H1 (cell line): ENCODE measurements around the gene CD300H. TPM values are rescaled to one million over a fixed set of nuclear protein-coding genes. Genes with fewer than 3 reads are reported as not detected.

Experiments
- GABPA ChIP-seq: IDR thresholded peaks from 2 replicates; pipeline ENCODE4 v1.6.1; 2011; ENCODE audit warnings: mild to moderate bottlenecking, low read length, moderate library complexity, borderline replicate concordance; ENCODE audit not compliant: insufficient read depth
- MAFK ChIP-seq: IDR thresholded peaks from 2 replicates; pipeline ENCODE4 v1.6.1; 2012; ENCODE audit warnings: low read depth, mild to moderate bottlenecking, improper control_type of control experiment, low read length
- SRF ChIP-seq: IDR thresholded peaks from 2 replicates; pipeline ENCODE4 v1.6.1; 2011; ENCODE audit warnings: mild to moderate bottlenecking, low read depth, low read length, moderate library complexity
- TEAD4 ChIP-seq: IDR thresholded peaks from 2 replicates; pipeline ENCODE4 v1.6.1; 2012; ENCODE audit warnings: low read depth, low read length, inconsistent platforms, mixed read lengths
- polyA plus RNA-seq, 7 experiments: library from polyadenylated mRNA; depleted of rRNA in 3 of 7; stranded (reverse) in 5 of 7; unstranded in 2 of 7; fragments of >200 nt in 5 of 7; fragments of 200-250 nt in 2 of 7; gene quantifications; 1 replicate in 5 of 7; 2 replicates in 1 of 7; 4 replicates in 1 of 7; pipeline versions ENCODE4 v1.2.1 to v1.2.3, GENCODE V29; 2011 to 2013; ENCODE audit warnings: missing spikeins in 2 of 7, mixed read lengths in 2 of 7
- total RNA-seq: library from RNA; stranded (reverse); fragmentation: NEBNext Ultra II Directional; extraction: Animal tissue kit (Norgen Biotek cat#: 25700); gene quantifications from 2 replicates; pipeline ENCODE4 v1.2.1, GENCODE V29; 2021
- TF ChIP-seq, protein P1 (sequence below): IDR thresholded peaks from 2 replicates; pipeline ENCODE4 v1.6.1; 2011; ENCODE audit warnings: low read depth, mild to moderate bottlenecking, low read length; ENCODE audit not compliant: insufficient read depth

The CD300H gene
- total and polyA plus RNA-seq, 2 of the 8 experiments (the other 6 are each of a cell fraction or from before 2014, with no cell fraction given) = not detected

DNA sequence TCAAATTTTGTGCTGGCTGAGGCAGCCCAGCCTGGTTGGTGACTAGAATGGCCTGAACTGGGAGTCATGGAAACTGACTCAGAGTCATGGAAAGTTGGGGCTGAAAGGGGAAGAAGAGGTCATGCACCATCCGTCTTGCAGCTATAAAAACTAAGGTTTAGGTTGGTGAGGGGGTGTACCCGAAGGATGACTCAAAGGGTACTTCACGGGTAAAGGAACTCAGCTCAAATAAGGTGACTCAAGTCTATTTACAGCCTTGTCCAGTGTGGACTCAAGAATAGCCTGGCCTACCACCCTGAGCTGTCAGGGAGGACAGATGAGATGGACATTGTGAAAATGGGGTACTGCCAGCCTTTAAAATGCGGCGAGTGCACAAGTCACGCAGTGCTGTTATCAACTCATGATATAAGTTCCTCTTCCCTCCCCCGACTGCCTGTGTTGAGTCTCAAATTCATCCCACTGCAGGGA, 54.7 kb downstream of the CD300H start (continued):
- TF ChIP-seq SRF (no peak), MAFK (no peak), TEAD4 (no peak), GABPA (no peak)
- TF ChIP-seq, protein P1, sequence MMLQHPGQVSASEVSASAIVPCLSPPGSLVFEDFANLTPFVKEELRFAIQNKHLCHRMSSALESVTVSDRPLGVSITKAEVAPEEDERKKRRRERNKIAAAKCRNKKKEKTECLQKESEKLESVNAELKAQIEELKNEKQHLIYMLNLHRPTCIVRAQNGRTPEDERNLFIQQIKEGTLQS = no peak
